ENCODE measurements around the gene CNOT10.
"Not testable (repeated sequence)": the region's sequence is repeated elsewhere in the genome, so short reads cannot be mapped to it uniquely, and the experiment has no call there.

Gene CNOT10

DNA sequence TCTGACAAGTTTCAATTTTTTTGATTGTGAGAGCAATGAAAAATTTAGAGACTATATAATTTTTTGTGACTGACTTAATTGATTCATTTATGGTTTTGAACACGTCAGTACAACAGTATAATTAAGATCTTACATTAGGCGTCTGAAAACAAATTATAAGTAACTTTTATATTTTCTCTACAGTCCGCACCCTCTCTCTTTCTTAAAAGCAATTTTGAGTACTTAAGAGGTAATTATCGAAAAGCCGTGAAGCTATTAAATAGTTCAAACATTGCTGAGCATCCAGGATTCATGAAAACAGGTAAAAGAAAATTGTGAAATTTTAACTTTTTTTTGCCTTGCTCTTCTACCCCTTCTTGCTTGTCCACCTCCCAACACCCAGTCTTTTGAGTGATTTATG is 34.9 kb downstream of the CNOT10 start:
- no peak overlapping the region for H3K4me3 ChIP-seq (ENCODE audit: low read length)
- H3K9me3 ChIP-seq (ENCODE audit: control insufficient read depth, low read length) = no peaks in the 10 kb centered on the region
- H3K36me3 ChIP-seq (ENCODE audit: control insufficient read depth, insufficient read depth, low read length) = no peaks in the 10 kb centered on the region
- no peaks in the 10 kb centered on the region for H3K4me1 ChIP-seq (ENCODE audit: control insufficient read depth, insufficient read depth, low read length)
- H3K9ac ChIP-seq (ENCODE audit: low read length) = no peak overlapping the region
- H3K27me3 ChIP-seq (ENCODE audit: control insufficient read depth, insufficient read depth, low read length) = no peaks in the 10 kb centered on the region

DNA sequence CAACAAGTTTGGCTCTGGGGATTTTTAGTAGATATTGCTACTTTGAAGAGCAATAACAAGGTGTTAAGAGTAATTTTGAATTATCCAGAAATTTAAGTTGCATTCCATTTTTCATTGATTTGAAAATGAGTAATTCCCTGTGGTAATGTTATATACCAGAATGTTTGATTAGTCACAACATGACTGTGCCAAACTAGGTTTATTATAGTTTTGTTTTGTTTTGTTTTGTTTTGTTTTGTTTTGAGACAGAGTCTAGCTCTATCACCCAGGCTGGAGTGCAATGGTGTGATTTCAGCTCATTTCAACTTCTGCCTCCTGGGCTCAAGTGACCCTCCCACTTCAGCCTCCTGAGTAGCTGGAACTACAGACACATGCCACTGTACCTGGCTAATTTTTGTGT is 40.7 kb downstream of the CNOT10 start:
- Histone ChIP-seq H3K4me1 (ENCODE audit: control insufficient read depth, insufficient read depth, low read length) (no peaks in the 10 kb centered on the region), H3K9me3 (ENCODE audit: control insufficient read depth, low read length) (no peaks in the 10 kb centered on the region), H3K27me3 (ENCODE audit: control insufficient read depth, insufficient read depth, low read length) (no peaks in the 10 kb centered on the region), H3K4me3 (ENCODE audit: low read length) (no peak overlapping the region), H3K36me3 (ENCODE audit: control insufficient read depth, insufficient read depth, low read length) (no peaks in the 10 kb centered on the region), H3K9ac (ENCODE audit: low read length) (no peak overlapping the region)

GRCh38 chr3:32733631-32734229 is 48.7 kb downstream of the CNOT10 start:
- no peaks in the 10 kb centered on the region for H3K27me3 ChIP-seq (ENCODE audit: control insufficient read depth, insufficient read depth, low read length)
- H3K9ac ChIP-seq (ENCODE audit: low read length) = no peak overlapping the region
- H3K4me3 ChIP-seq (ENCODE audit: low read length) = no peak overlapping the region
- no peaks in the 10 kb centered on the region for H3K9me3 ChIP-seq (ENCODE audit: control insufficient read depth, low read length)
- H3K4me1 ChIP-seq (ENCODE audit: control insufficient read depth, insufficient read depth, low read length) = no peaks in the 10 kb centered on the region
- no peaks in the 10 kb centered on the region for H3K36me3 ChIP-seq (ENCODE audit: control insufficient read depth, insufficient read depth, low read length)

DNA sequence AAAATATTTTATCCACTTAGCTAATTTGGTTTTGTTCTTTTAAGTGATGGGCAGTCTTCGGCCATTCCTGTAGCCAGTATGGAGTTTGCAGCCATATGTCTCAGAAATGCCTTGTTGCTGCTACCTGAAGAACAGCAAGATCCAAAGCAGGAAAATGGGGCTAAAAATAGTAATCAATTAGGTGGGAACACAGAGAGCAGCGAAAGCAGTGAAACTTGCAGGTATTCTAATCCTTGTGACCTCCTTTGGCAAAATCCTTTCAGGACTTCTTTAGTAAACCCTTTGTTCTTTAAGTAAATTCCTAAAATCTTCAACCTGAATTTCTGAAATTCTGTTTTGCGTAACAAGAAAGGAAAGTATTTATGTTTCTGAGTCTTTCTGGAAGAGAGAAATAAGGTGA is 49.8 kb downstream of the CNOT10 start:
- Histone ChIP-seq H3K4me1 (ENCODE audit: control insufficient read depth, insufficient read depth, low read length) (no peaks in the 10 kb centered on the region), H3K9ac (ENCODE audit: low read length) (no peak overlapping the region), H3K4me3 (ENCODE audit: low read length) (no peak overlapping the region), H3K9me3 (ENCODE audit: control insufficient read depth, low read length) (no peaks in the 10 kb centered on the region), H3K27me3 (ENCODE audit: control insufficient read depth, insufficient read depth, low read length) (no peaks in the 10 kb centered on the region), H3K36me3 (ENCODE audit: control insufficient read depth, insufficient read depth, low read length) (no peaks in the 10 kb centered on the region)

DNA sequence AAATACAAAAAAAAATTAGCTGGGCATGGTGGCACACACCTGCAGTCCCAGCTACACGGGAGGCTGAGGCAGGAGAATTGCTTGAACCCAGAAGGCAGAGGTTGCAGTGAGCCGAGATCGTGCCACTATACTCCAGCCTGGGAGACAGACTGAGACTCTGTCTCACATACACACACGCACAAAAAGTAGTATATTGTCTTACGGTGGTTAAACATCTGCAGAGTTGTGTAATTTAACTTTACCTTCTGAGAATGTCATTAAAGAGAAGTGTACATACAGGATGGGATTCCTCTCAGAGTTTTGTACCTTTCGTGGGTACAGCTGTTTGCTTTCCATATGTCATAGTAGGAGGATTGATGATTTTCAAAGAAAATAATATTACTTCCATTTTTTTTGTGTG is 58.5 kb downstream of the CNOT10 start:
- H3K9me3 ChIP-seq (ENCODE audit: control insufficient read depth, low read length); H3K4me3 ChIP-seq (ENCODE audit: low read length); H3K27me3 ChIP-seq (ENCODE audit: control insufficient read depth, insufficient read depth, low read length); H3K4me1 ChIP-seq (ENCODE audit: control insufficient read depth, insufficient read depth, low read length); H3K36me3 ChIP-seq (ENCODE audit: control insufficient read depth, insufficient read depth, low read length); H3K9ac ChIP-seq (ENCODE audit: low read length): not testable (repeated sequence)

DNA sequence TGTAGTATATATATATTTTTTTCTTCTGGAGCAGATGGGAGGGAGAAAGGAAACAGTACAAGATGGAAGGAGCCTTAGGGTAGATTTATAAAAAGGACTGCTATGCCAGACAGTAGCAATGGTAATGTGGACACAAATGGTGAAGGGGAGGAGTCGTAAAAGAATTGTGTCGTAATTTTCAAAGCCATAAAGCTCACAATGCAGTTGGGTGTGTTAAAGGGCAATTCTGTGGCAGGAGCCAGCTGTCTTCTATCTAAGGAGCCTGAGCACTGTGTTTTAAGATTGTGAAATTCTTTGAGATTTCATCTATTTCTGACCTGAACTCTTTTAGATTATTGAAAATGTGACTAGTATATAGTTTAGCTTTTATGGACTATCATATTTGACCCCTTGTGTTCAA is 58.9 kb downstream of the CNOT10 start:
- H3K36me3 ChIP-seq (ENCODE audit: control insufficient read depth, insufficient read depth, low read length) = no peaks in the 10 kb centered on the region
- no peaks in the 10 kb centered on the region for H3K4me1 ChIP-seq (ENCODE audit: control insufficient read depth, insufficient read depth, low read length)
- H3K9ac ChIP-seq (ENCODE audit: low read length) = no peak overlapping the region
- no peaks in the 10 kb centered on the region for H3K9me3 ChIP-seq (ENCODE audit: control insufficient read depth, low read length)
- H3K27me3 ChIP-seq (ENCODE audit: control insufficient read depth, insufficient read depth, low read length) = no peaks in the 10 kb centered on the region
- no peak overlapping the region for H3K4me3 ChIP-seq (ENCODE audit: low read length)

DNA sequence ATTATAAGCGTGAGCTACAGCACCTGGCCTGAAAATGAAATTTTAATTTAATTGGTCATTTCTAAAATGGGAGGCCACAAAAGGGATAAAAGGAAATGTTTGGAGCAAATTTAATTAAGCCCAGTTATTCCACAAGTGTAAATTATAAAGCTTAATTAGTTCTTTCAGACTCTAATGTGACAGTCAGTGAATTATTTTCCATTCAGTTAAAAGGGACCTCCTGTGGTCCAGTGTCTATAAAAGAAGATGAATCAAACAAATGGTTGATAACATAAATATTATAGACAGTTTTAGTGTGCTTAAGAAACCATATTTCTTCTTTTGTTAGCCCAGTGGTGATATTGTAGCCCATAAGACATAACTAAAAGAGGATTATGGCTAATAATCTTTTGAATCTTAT is 66.4 kb downstream of the CNOT10 start:
- no peak overlapping the region for H3K9ac ChIP-seq (ENCODE audit: low read length)
- no peaks in the 10 kb centered on the region for H3K9me3 ChIP-seq (ENCODE audit: control insufficient read depth, low read length)
- H3K4me1 ChIP-seq (ENCODE audit: control insufficient read depth, insufficient read depth, low read length) = no peaks in the 10 kb centered on the region
- H3K27me3 ChIP-seq (ENCODE audit: control insufficient read depth, insufficient read depth, low read length) = no peaks in the 10 kb centered on the region
- H3K36me3 ChIP-seq (ENCODE audit: control insufficient read depth, insufficient read depth, low read length) = no peaks in the 10 kb centered on the region
- H3K4me3 ChIP-seq (ENCODE audit: low read length) = no peak overlapping the region

- H3K36me3 ChIP-seq (ENCODE audit: control insufficient read depth, insufficient read depth, low read length) = no peaks in the 10 kb centered on the region
- H3K27me3 ChIP-seq (ENCODE audit: control insufficient read depth, insufficient read depth, low read length) = no peaks in the 10 kb centered on the region
- no peak overlapping the region for H3K4me3 ChIP-seq (ENCODE audit: low read length)
- peaks cover 6% of the 10 kb centered on the region for H3K4me1 ChIP-seq (ENCODE audit: control insufficient read depth, insufficient read depth, low read length)
- H3K9ac ChIP-seq (ENCODE audit: low read length) = no peak overlapping the region
- H3K9me3 ChIP-seq (ENCODE audit: control insufficient read depth, low read length) = no peaks in the 10 kb centered on the region
Observed at GRCh38 chr3:32755761-32756160, 70.8 kb downstream of the CNOT10 start.

- Histone ChIP-seq H3K27me3 (ENCODE audit: control insufficient read depth, insufficient read depth, low read length) (no peaks in the 10 kb centered on the region), H3K36me3 (ENCODE audit: control insufficient read depth, insufficient read depth, low read length) (no peaks in the 10 kb centered on the region), H3K9ac (ENCODE audit: low read length) (no peak overlapping the region), H3K4me1 (ENCODE audit: control insufficient read depth, insufficient read depth, low read length) (peaks cover 6% of the 10 kb centered on the region), H3K4me3 (ENCODE audit: low read length) (no peak overlapping the region), H3K9me3 (ENCODE audit: control insufficient read depth, low read length) (no peaks in the 10 kb centered on the region)
Observed at GRCh38 chr3:32757618-32758374, 72.8 kb downstream of the CNOT10 start.

GRCh38 chr3:32758375-32758753 is 73.4 kb downstream of the CNOT10 start:
- H3K9ac ChIP-seq (ENCODE audit: low read length) = no peak overlapping the region
- no peak overlapping the region for H3K4me3 ChIP-seq (ENCODE audit: low read length)
- H3K9me3 ChIP-seq (ENCODE audit: control insufficient read depth, low read length) = no peaks in the 10 kb centered on the region
- no peaks in the 10 kb centered on the region for H3K36me3 ChIP-seq (ENCODE audit: control insufficient read depth, insufficient read depth, low read length)
- H3K27me3 ChIP-seq (ENCODE audit: control insufficient read depth, insufficient read depth, low read length) = no peaks in the 10 kb centered on the region
- H3K4me1 ChIP-seq (ENCODE audit: control insufficient read depth, insufficient read depth, low read length) = peaks cover 6% of the 10 kb centered on the region

- no peaks in the 10 kb centered on the region for H3K27me3 ChIP-seq (ENCODE audit: control insufficient read depth, insufficient read depth, low read length)
- no peak overlapping the region for H3K4me3 ChIP-seq (ENCODE audit: low read length)
- H3K36me3 ChIP-seq (ENCODE audit: control insufficient read depth, insufficient read depth, low read length) = no peaks in the 10 kb centered on the region
- peaks cover 6% of the 10 kb centered on the region for H3K4me1 ChIP-seq (ENCODE audit: control insufficient read depth, insufficient read depth, low read length)
- no peaks in the 10 kb centered on the region for H3K9me3 ChIP-seq (ENCODE audit: control insufficient read depth, low read length)
- H3K9ac ChIP-seq (ENCODE audit: low read length) = no peak overlapping the region
Observed at GRCh38 chr3:32759342-32759741, 74.4 kb downstream of the CNOT10 start.

DNA sequence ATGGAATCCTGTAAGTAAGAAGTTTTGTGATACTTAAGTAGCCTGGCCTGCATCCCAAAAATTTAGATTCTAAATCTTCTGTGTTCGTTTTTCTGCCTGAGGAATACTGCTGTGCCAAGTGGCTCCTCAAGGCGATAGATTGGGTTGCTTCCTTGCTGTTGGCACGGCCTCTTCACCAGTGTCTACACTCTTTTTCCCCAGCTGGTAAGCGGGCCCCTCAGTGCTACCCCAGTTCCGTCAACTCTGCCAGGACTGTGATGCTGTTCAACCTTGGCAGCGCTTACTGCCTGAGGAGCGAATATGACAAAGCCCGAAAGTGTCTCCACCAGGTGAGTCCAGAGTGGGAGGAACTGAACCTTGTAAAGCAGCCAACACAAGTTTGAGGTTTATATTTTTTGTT is 79.5 kb downstream of the CNOT10 start:
- no peak overlapping the region for H3K9ac ChIP-seq (ENCODE audit: low read length)
- H3K9me3 ChIP-seq (ENCODE audit: control insufficient read depth, low read length) = no peaks in the 10 kb centered on the region
- no peaks in the 10 kb centered on the region for H3K4me1 ChIP-seq (ENCODE audit: control insufficient read depth, insufficient read depth, low read length)
- no peak overlapping the region for H3K4me3 ChIP-seq (ENCODE audit: low read length)
- no peaks in the 10 kb centered on the region for H3K27me3 ChIP-seq (ENCODE audit: control insufficient read depth, insufficient read depth, low read length)
- no peaks in the 10 kb centered on the region for H3K36me3 ChIP-seq (ENCODE audit: control insufficient read depth, insufficient read depth, low read length)
